Calu3 (cell line): ENCODE results near the gene TMEM229B. TPM values are rescaled to one million over a fixed set of nuclear protein-coding genes. Genes with fewer than 3 reads are reported as not detected.

ENCODE experiments used
- BruUV-seq: library from RNA; stranded (reverse); fragments of 400-500 nt; replicated peaks from 2 replicates; lab custom pipeline; 2021; lab: Mats Ljungman, UMichigan
- CTCF ChIA-PET: fragments of 300-600 bp; sonication (Branson Sonifier 250); formaldehyde crosslinking; loops from one replicate; lab custom pipeline; 2022; ENCODE audit warnings: antibody characterized with exemption; lab: Charles Lee
- DNase-seq: peaks from one replicate; pipeline ENCODE4 v3.0.0; 2022
- H3K27ac Mint-ChIP-seq: one replicate; pipeline ENCODE4 v1.8.0; 2022; ENCODE audit warnings: mixed read lengths; ENCODE audit not compliant: unreplicated experiment
- H3K27me3 Mint-ChIP-seq: one replicate; pipeline ENCODE4 v1.8.0; 2022; ENCODE audit warnings: mixed read lengths; ENCODE audit not compliant: unreplicated experiment
- H3K36me3 Mint-ChIP-seq: one replicate; pipeline ENCODE4 v1.8.0; 2022; ENCODE audit warnings: mild to moderate bottlenecking, moderate library complexity, mixed read lengths; ENCODE audit not compliant: insufficient read depth, unreplicated experiment
- H3K4me1 Mint-ChIP-seq: one replicate; pipeline ENCODE4 v1.8.0; 2022; ENCODE audit warnings: mild to moderate bottlenecking, low read depth, mixed read lengths; ENCODE audit not compliant: unreplicated experiment
- H3K4me3 Mint-ChIP-seq: one replicate; pipeline ENCODE4 v1.8.0; 2022; ENCODE audit warnings: mild to moderate bottlenecking, low read depth, moderate library complexity, mixed read lengths; ENCODE audit not compliant: unreplicated experiment
- H3K9me3 Mint-ChIP-seq: one replicate; pipeline ENCODE4 v1.8.0; 2022; ENCODE audit warnings: low read depth, mixed read lengths; ENCODE audit not compliant: unreplicated experiment
- CTCF ChIP-seq: fragments of 200-600 bp; IDR thresholded peaks from one replicate; pipeline ENCODE4 v1.8.0; 2022; ENCODE audit warnings: antibody characterized with exemption; ENCODE audit not compliant: unreplicated experiment
- intact Hi-C: fragments of 100-400 bp; cut with micrococcal nuclease; formaldehyde crosslinking; loops from one replicate; pipeline ENCODE4 v1.10.0; 2022; ENCODE audit not compliant: unreplicated experiment
- total RNA-seq: library from RNA; stranded (reverse); gene quantifications from 2 replicates; pipeline ENCODE4 v1.2.3, GENCODE V29; 2022

Gene TMEM229B
- total RNA-seq, 1 experiment from 2014 or later, result 0.76 TPM

GRCh38 chr14:67524634-67524963 lies 36.1 kb upstream of the TMEM229B start:
- BruUV-seq, result no TSS peak
- Mint-ChIP-seq H3K27ac (no peak overlapping the region), H3K27me3 (peaks cover 85% of the 10 kb centered on the region), H3K9me3 (no peaks in the 10 kb centered on the region), H3K4me3 (no peak overlapping the region), H3K4me1 (peaks cover 7% of the 10 kb centered on the region), H3K36me3 (no peaks in the 10 kb centered on the region)
- TF ChIP-seq CTCF, result no peak
- DNase-seq, result peak; percentile 23
- CTCF ChIA-PET, result interaction anchor here (1.3 to 1.4 kb wide), 2 partner anchors 47 to 97 kb away, joined by 5 to 7 read pairs; no protein-coding TSS in a partner anchor
- intact Hi-C loops, result no loop called here

DNA sequence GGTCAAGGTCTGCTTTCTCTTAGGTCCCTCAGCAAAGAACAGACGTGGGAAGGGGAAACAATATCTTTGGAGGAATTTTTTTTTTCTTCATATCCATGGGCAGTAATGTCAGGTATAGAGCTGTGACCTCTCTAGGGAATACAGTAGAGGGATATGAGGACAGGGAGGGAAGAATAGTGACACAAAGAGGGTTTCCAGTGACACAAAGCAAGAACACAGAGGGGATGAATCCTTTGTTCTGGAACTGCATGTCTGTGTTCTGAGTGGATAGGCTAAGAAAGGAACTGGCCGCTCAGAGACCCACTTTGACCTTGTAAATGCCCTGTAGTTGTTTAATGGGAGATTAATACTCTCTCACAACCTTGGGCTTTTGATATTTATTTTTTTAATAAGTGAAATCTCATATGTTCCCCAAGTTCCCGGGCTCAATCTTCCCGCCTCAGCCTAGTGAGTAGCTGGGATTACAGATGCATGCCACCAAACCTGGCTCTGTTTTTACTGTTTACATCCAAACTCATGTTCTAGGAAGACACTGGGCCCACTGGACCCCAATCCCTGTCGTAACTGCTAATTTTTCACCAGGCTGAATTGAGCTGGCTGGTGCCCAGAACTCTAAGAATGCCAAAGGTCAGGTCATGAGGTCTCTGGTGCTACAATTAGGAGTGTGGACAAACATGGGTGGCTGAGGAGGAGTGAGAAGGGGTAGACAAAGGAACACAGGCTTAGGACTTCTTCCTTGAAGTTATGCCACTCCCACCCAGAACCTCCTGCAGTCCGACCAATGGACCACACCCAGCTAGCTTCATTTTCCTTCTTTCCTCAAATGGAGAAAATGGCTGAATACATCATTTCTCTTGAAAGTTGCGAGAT lies 35.5 kb upstream of the TMEM229B start:
- peaks cover 85% of the 10 kb centered on the region for H3K27me3 Mint-ChIP-seq
- no peak for TF ChIP-seq CTCF
- H3K4me1 Mint-ChIP-seq, result peaks cover 7% of the 10 kb centered on the region
- no peaks in the 10 kb centered on the region for H3K9me3 Mint-ChIP-seq
- no TSS peak for BruUV-seq
- intact Hi-C loops, result no loop called here
- H3K36me3 Mint-ChIP-seq, result no peaks in the 10 kb centered on the region
- no peak overlapping the region for H3K27ac Mint-ChIP-seq
- H3K4me3 Mint-ChIP-seq, result no peak overlapping the region
- CTCF ChIA-PET, result interaction anchor here (1.3 to 1.4 kb wide), 2 partner anchors 47 to 97 kb away, joined by 5 to 7 read pairs; no protein-coding TSS in a partner anchor
- DNase-seq, result no peak

DNA sequence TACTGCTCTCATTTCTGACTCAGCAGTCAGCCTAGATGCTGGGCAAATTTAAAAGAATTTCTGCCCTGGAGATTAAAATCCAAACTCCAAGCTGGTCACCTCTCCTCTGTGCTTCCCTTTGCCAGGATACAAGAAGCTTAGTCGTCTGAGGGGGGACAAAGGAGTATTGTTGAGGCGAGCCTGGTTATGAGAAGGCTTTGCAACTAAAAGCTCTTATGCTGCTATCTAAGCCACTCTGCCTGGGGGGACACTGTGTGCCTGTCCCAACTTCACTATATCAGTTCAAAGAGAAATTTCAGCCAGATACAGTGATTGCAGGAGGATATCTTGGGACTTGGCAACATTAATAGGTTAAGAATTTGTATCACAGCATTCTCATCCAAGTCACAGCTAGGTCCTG lies 33.7 kb upstream of the TMEM229B start:
- Mint-ChIP-seq H3K4me3 (no peak overlapping the region), H3K27me3 (peaks cover 91% of the 10 kb centered on the region), H3K27ac (no peak overlapping the region), H3K36me3 (no peaks in the 10 kb centered on the region), H3K4me1 (peaks cover 7% of the 10 kb centered on the region), H3K9me3 (no peaks in the 10 kb centered on the region)
- no peak for TF ChIP-seq CTCF
- CTCF ChIA-PET, result interaction anchor here (0.9 kb wide), 1 partner anchor 9 kb away, joined by 3 read pairs; no protein-coding TSS in a partner anchor
- no peak for DNase-seq
- BruUV-seq, result no TSS peak
- intact Hi-C loops, result no loop called here

GRCh38 chr14:67520482-67520881 lies 32.0 kb upstream of the TMEM229B start:
- H3K4me1 Mint-ChIP-seq, result no peaks in the 10 kb centered on the region
- no peaks in the 10 kb centered on the region for H3K36me3 Mint-ChIP-seq
- TF ChIP-seq CTCF, result no peak
- no peaks in the 10 kb centered on the region for H3K9me3 Mint-ChIP-seq
- CTCF ChIA-PET, result no interaction called here
- no TSS peak for BruUV-seq
- no peak for DNase-seq
- H3K4me3 Mint-ChIP-seq, result no peak overlapping the region
- H3K27ac Mint-ChIP-seq, result no peak overlapping the region
- peaks cover 91% of the 10 kb centered on the region for H3K27me3 Mint-ChIP-seq
- intact Hi-C loops, result no loop called here
